Kidney (tissue), 22 donors: ENCODE measurements around the gene PAGE4. TPM values are rescaled to one million over a fixed set of nuclear protein-coding genes. Genes with fewer than 3 reads are reported as not detected.

Experiments used
- DNase-seq, 5 donors: peaks; one replicate each; pipeline ENCODE4 v3.0.0-alpha.2; 2013 to 2020
- FAIRE-seq: peaks from 2 replicates; lab custom pipeline; 2012; peaks lifted over from hg19 to GRCh38; lab: Jason Lieb, UNC
- H3K27ac ChIP-seq, 2 donors: one replicate each; pipeline ENCODE4 v1.7.0; 2013; ENCODE audit warnings: low read depth in 2 of 2, low read length in 2 of 2, inconsistent platforms in 1 of 2
- H3K27me3 ChIP-seq: one replicate; pipeline ENCODE4 v1.7.1; 2013; ENCODE audit warnings: low read length, inconsistent platforms; ENCODE audit not compliant: control insufficient read depth, insufficient read depth
- H3K36me3 ChIP-seq, 3 donors: one replicate each; pipeline versions ENCODE4 v1.7.0 to v1.7.1; 2013; ENCODE audit warnings: low read length in 3 of 3, control low read depth in 1 of 3, inconsistent platforms in 1 of 3; ENCODE audit not compliant: insufficient read depth in 3 of 3, control insufficient read depth in 2 of 3
- H3K4me1 ChIP-seq, 3 donors: one replicate each; pipeline versions ENCODE4 v1.7.0 to v1.7.1; 2013; ENCODE audit warnings: low read length in 3 of 3, inconsistent platforms in 1 of 3, low read depth in 1 of 3; ENCODE audit not compliant: control insufficient read depth in 2 of 3, insufficient read depth in 2 of 3
- H3K4me3 ChIP-seq, 3 donors: one replicate each; pipeline versions ENCODE4 v1.7.0 to v1.8.1; 2013; ENCODE audit warnings: low read length in 3 of 3, control low read depth in 1 of 3, inconsistent platforms in 1 of 3
- H3K9ac ChIP-seq, 3 donors: one replicate each; pipeline versions ENCODE4 v1.7.0 to v1.7.1; 2013; ENCODE audit warnings: low read length in 3 of 3, control low read depth in 1 of 3, inconsistent platforms in 1 of 3
- H3K9me3 ChIP-seq, 3 donors: one replicate each; pipeline versions ENCODE4 v1.7.0 to v1.7.1; 2013; ENCODE audit warnings: low read length in 3 of 3, control low read depth in 1 of 3, inconsistent platforms in 1 of 3; ENCODE audit not compliant: control insufficient read depth in 2 of 3, insufficient read depth in 1 of 3
- CTCF ChIP-seq: IDR thresholded peaks from 3 replicates; pipeline ENCODE4 v1.5.1; 2012; ENCODE audit warnings: mild to moderate bottlenecking, moderate library complexity, borderline replicate concordance; ENCODE audit not compliant: insufficient read depth; ENCODE audit errors: extremely low read depth
- intact Hi-C: fragments of 100-400 bp; cut with DNase I; formaldehyde crosslinking; loops from one replicate; pipeline ENCODE4 v1.11.1; 2022
- long read RNA-seq, 10 donors: library from polyadenylated mRNA in 1 of 10; unstranded in 1 of 10; transcript quantifications; one replicate each; pipeline ENCODE4 v2.0.0 and lab custom pipeline, GENCODE V29; 2021 to 2026
- polyA plus RNA-seq: library from polyadenylated mRNA; stranded (reverse); fragments of 350-450 nt; fragmentation: Illumina TruSeq; extraction: RNeasy Lipid Tissue Mini Kit (QIAGEN cat#74804); gene quantifications from one replicate; pipeline ENCODE4 v1.2.3, GENCODE V29; 2014; ENCODE audit warnings: low read depth, low replicate concordance; ENCODE audit not compliant: insufficient read depth
- total RNA-seq: library from RNA; stranded (reverse); fragmentation: NEBNext Ultra II Directional; extraction: Animal tissue kit (Norgen Biotek cat#: 25700); gene quantifications from one replicate; pipeline ENCODE4 v1.2.1, GENCODE V29; 2021
- donor health status: control.
- donor health status: control.
- donor health status: control.
- donor health status: control.
- donor health status: control.
- donor health status: DM: yes; HTN: yes; CAD: no.
- donor health status: Normal renal cell carcinoma (clear cell type).

PAGE4 gene
- total RNA-seq, result not detected
- polyA plus RNA-seq, result not detected
- long read RNA-seq, donor 1, result 0 reads
- long read RNA-seq, donor 2, result 0 reads
- long read RNA-seq, donor 3, result 0 reads
- long read RNA-seq, donor 4, result 0 reads
- long read RNA-seq, donor 5, result 0 reads
- long read RNA-seq, donor 6, result 0 reads
- long read RNA-seq, donor 7, result 0 reads
- long read RNA-seq, donor 8, result 0 reads
- long read RNA-seq, donor 9, result 0 reads
- long read RNA-seq, donor 10, transcript PAGE4-201 (5 exons, 499 nt), result major isoform, 5 of 5 reads
- long read RNA-seq, donor 10, partial matches to known transcripts, result 0 of 5 reads
- long read RNA-seq, donor 10, other reads (novel, unspliced or antisense), result 0 of 5 reads

- H3K4me3 ChIP-seq, result no peak within 1 kb of the TSS
- H3K4me1 ChIP-seq, result no peaks in the 10 kb centered on the region
- TF ChIP-seq CTCF, result no peak
- no peaks in the 10 kb centered on the region for H3K9me3 ChIP-seq
- H3K9ac ChIP-seq, result no peak within 1 kb of the TSS
- H3K36me3 ChIP-seq, result no peaks in the 10 kb centered on the region
- no peaks in the 10 kb centered on the region for H3K27me3 ChIP-seq
- no peak within 1 kb of the TSS for H3K27ac ChIP-seq
- DNase-seq (no peak), FAIRE-seq (no peak)
- intact Hi-C loops, result no loop called here
Observed at GRCh38 chrX:49829016-49829415, at the start of gene PAGE4. Gene PAGE4 (plus strand): TSS chrX:49829303. CDS start chrX:49830429, 1,126 bp downstream.

- H3K27ac ChIP-seq, result no peak overlapping the region
- FAIRE-seq, result no peak
- intact Hi-C loops, result no loop called here
Observed at GRCh38 chrX:49784747-49785280, 44.3 kb upstream of the PAGE4 start.

GRCh38 chrX:49792376-49792775 is 36.7 kb upstream of the PAGE4 start:
- DNase-seq (no peak), FAIRE-seq (no peak)
- H3K4me1 ChIP-seq, result no peaks in the 10 kb centered on the region
- intact Hi-C loops, result no loop called here
- TF ChIP-seq CTCF, result no peak
- no peaks in the 10 kb centered on the region for H3K9me3 ChIP-seq
- H3K36me3 ChIP-seq, result no peaks in the 10 kb centered on the region
- H3K27me3 ChIP-seq, result no peaks in the 10 kb centered on the region
- H3K9ac ChIP-seq, result no peak overlapping the region
- no peak overlapping the region for H3K27ac ChIP-seq
- no peak overlapping the region for H3K4me3 ChIP-seq

More at GRCh38 chrX:49784747-49785280, 44.3 kb upstream of the PAGE4 start:
- no peak overlapping the region for H3K9ac ChIP-seq
- no peak overlapping the region for H3K4me3 ChIP-seq
- H3K36me3 ChIP-seq, result no peaks in the 10 kb centered on the region
- no peaks in the 10 kb centered on the region for H3K9me3 ChIP-seq
- H3K4me1 ChIP-seq, result no peaks in the 10 kb centered on the region
- no peak for TF ChIP-seq CTCF
- no peak for DNase-seq
- no peaks in the 10 kb centered on the region for H3K27me3 ChIP-seq
